ENCODE data around the gene CTNNA3.

The CTNNA3 gene

GRCh38 chr10:66809402-66809801 is 886.6 kb downstream of the CTNNA3 start:
- H3K36me3 ChIP-seq (ENCODE audit: control insufficient read depth, low read depth, low read length), result no peaks in the 10 kb centered on the region
- no peak overlapping the region for H3K27ac ChIP-seq (ENCODE audit: low read length)
- no peak overlapping the region for H3K4me3 ChIP-seq (ENCODE audit: low read length)
- H3K9ac ChIP-seq (ENCODE audit: low read length), result no peak overlapping the region
- peaks cover 5% of the 10 kb centered on the region for H3K4me1 ChIP-seq (ENCODE audit: control insufficient read depth, low read depth, low read length)
- H3K27me3 ChIP-seq (ENCODE audit: control insufficient read depth, insufficient read depth, low read length), result no peaks in the 10 kb centered on the region
- H3K9me3 ChIP-seq (ENCODE audit: control insufficient read depth, low read depth, low read length), result no peaks in the 10 kb centered on the region

GRCh38 chr10:66805612-66806011 is 890.4 kb downstream of the CTNNA3 start:
- H3K36me3 ChIP-seq (ENCODE audit: control insufficient read depth, low read depth, low read length), result no peaks in the 10 kb centered on the region
- H3K9me3 ChIP-seq (ENCODE audit: control insufficient read depth, low read depth, low read length), result no peaks in the 10 kb centered on the region
- no peak overlapping the region for H3K27ac ChIP-seq (ENCODE audit: low read length)
- peaks cover 14% of the 10 kb centered on the region for H3K4me1 ChIP-seq (ENCODE audit: control insufficient read depth, low read depth, low read length)
- no peak overlapping the region for H3K4me3 ChIP-seq (ENCODE audit: low read length)
- no peaks in the 10 kb centered on the region for H3K27me3 ChIP-seq (ENCODE audit: control insufficient read depth, insufficient read depth, low read length)
- H3K9ac ChIP-seq (ENCODE audit: low read length), result no peak overlapping the region

- Histone ChIP-seq H3K36me3 (ENCODE audit: control insufficient read depth, low read depth, low read length) (no peaks in the 10 kb centered on the region), H3K9me3 (ENCODE audit: control insufficient read depth, low read depth, low read length) (no peaks in the 10 kb centered on the region), H3K27me3 (ENCODE audit: control insufficient read depth, insufficient read depth, low read length) (no peaks in the 10 kb centered on the region), H3K4me1 (ENCODE audit: control insufficient read depth, low read depth, low read length) (peaks cover 14% of the 10 kb centered on the region), H3K27ac (ENCODE audit: low read length) (no peak overlapping the region), H3K4me3 (ENCODE audit: low read length) (no peak overlapping the region), H3K9ac (ENCODE audit: low read length) (no peak overlapping the region)
Measured at GRCh38 chr10:66804962-66805361, 891.0 kb downstream of the CTNNA3 start.

- Histone ChIP-seq H3K9ac (ENCODE audit: low read length) (no peak overlapping the region), H3K27ac (ENCODE audit: low read length) (no peak overlapping the region), H3K27me3 (ENCODE audit: control insufficient read depth, insufficient read depth, low read length) (no peaks in the 10 kb centered on the region), H3K9me3 (ENCODE audit: control insufficient read depth, low read depth, low read length) (no peaks in the 10 kb centered on the region), H3K4me3 (ENCODE audit: low read length) (no peak overlapping the region), H3K36me3 (ENCODE audit: control insufficient read depth, low read depth, low read length) (no peaks in the 10 kb centered on the region), H3K4me1 (ENCODE audit: control insufficient read depth, low read depth, low read length) (peaks cover 14% of the 10 kb centered on the region)
Measured at GRCh38 chr10:66803174-66803573, 892.8 kb downstream of the CTNNA3 start.

- Histone ChIP-seq H3K27me3 (ENCODE audit: control insufficient read depth, insufficient read depth, low read length) (no peaks in the 10 kb centered on the region), H3K27ac (ENCODE audit: low read length) (no peak overlapping the region), H3K36me3 (ENCODE audit: control insufficient read depth, low read depth, low read length) (no peaks in the 10 kb centered on the region), H3K9ac (ENCODE audit: low read length) (no peak overlapping the region), H3K4me3 (ENCODE audit: low read length) (no peak overlapping the region), H3K4me1 (ENCODE audit: control insufficient read depth, low read depth, low read length) (peaks cover 14% of the 10 kb centered on the region), H3K9me3 (ENCODE audit: control insufficient read depth, low read depth, low read length) (no peaks in the 10 kb centered on the region)
Measured at GRCh38 chr10:66799474-66799873, 896.5 kb downstream of the CTNNA3 start.

- H3K4me3 ChIP-seq (ENCODE audit: low read length), result no peak overlapping the region
- H3K36me3 ChIP-seq (ENCODE audit: control insufficient read depth, low read depth, low read length), result no peaks in the 10 kb centered on the region
- H3K27ac ChIP-seq (ENCODE audit: low read length), result no peak overlapping the region
- H3K4me1 ChIP-seq (ENCODE audit: control insufficient read depth, low read depth, low read length), result no peaks in the 10 kb centered on the region
- H3K27me3 ChIP-seq (ENCODE audit: control insufficient read depth, insufficient read depth, low read length), result no peaks in the 10 kb centered on the region
- no peaks in the 10 kb centered on the region for H3K9me3 ChIP-seq (ENCODE audit: control insufficient read depth, low read depth, low read length)
- no peak overlapping the region for H3K9ac ChIP-seq (ENCODE audit: low read length)
Measured at GRCh38 chr10:66795866-66796265, 900.1 kb downstream of the CTNNA3 start.

- Histone ChIP-seq H3K4me1 (ENCODE audit: control insufficient read depth, low read depth, low read length) (no peaks in the 10 kb centered on the region), H3K27ac (ENCODE audit: low read length) (no peak overlapping the region), H3K9ac (ENCODE audit: low read length) (no peak overlapping the region), H3K27me3 (ENCODE audit: control insufficient read depth, insufficient read depth, low read length) (no peaks in the 10 kb centered on the region), H3K4me3 (ENCODE audit: low read length) (no peak overlapping the region), H3K36me3 (ENCODE audit: control insufficient read depth, low read depth, low read length) (no peaks in the 10 kb centered on the region), H3K9me3 (ENCODE audit: control insufficient read depth, low read depth, low read length) (no peaks in the 10 kb centered on the region)
Measured at GRCh38 chr10:66792441-66792840, 903.6 kb downstream of the CTNNA3 start.

GRCh38 chr10:66788178-66788987 is 907.6 kb downstream of the CTNNA3 start:
- Histone ChIP-seq H3K36me3 (ENCODE audit: control insufficient read depth, low read depth, low read length) (no peaks in the 10 kb centered on the region), H3K9ac (ENCODE audit: low read length) (no peak overlapping the region), H3K4me1 (ENCODE audit: control insufficient read depth, low read depth, low read length) (no peaks in the 10 kb centered on the region), H3K9me3 (ENCODE audit: control insufficient read depth, low read depth, low read length) (no peaks in the 10 kb centered on the region), H3K27ac (ENCODE audit: low read length) (no peak overlapping the region), H3K4me3 (ENCODE audit: low read length) (no peak overlapping the region), H3K27me3 (ENCODE audit: control insufficient read depth, insufficient read depth, low read length) (no peaks in the 10 kb centered on the region)

GRCh38 chr10:66786709-66787108 is 909.3 kb downstream of the CTNNA3 start:
- no peaks in the 10 kb centered on the region for H3K4me1 ChIP-seq (ENCODE audit: control insufficient read depth, low read depth, low read length)
- no peaks in the 10 kb centered on the region for H3K27me3 ChIP-seq (ENCODE audit: control insufficient read depth, insufficient read depth, low read length)
- H3K27ac ChIP-seq (ENCODE audit: low read length), result no peak overlapping the region
- no peak overlapping the region for H3K9ac ChIP-seq (ENCODE audit: low read length)
- H3K9me3 ChIP-seq (ENCODE audit: control insufficient read depth, low read depth, low read length), result no peaks in the 10 kb centered on the region
- no peak overlapping the region for H3K4me3 ChIP-seq (ENCODE audit: low read length)
- no peaks in the 10 kb centered on the region for H3K36me3 ChIP-seq (ENCODE audit: control insufficient read depth, low read depth, low read length)

GRCh38 chr10:66784770-66785169 is 911.2 kb downstream of the CTNNA3 start:
- no peaks in the 10 kb centered on the region for H3K36me3 ChIP-seq (ENCODE audit: control insufficient read depth, low read depth, low read length)
- no peak overlapping the region for H3K27ac ChIP-seq (ENCODE audit: low read length)
- H3K9ac ChIP-seq (ENCODE audit: low read length), result no peak overlapping the region
- H3K9me3 ChIP-seq (ENCODE audit: control insufficient read depth, low read depth, low read length), result no peaks in the 10 kb centered on the region
- no peaks in the 10 kb centered on the region for H3K4me1 ChIP-seq (ENCODE audit: control insufficient read depth, low read depth, low read length)
- H3K4me3 ChIP-seq (ENCODE audit: low read length), result no peak overlapping the region
- no peaks in the 10 kb centered on the region for H3K27me3 ChIP-seq (ENCODE audit: control insufficient read depth, insufficient read depth, low read length)

- Histone ChIP-seq H3K27ac (ENCODE audit: low read length) (no peak overlapping the region), H3K9me3 (ENCODE audit: control insufficient read depth, low read depth, low read length) (no peaks in the 10 kb centered on the region), H3K4me1 (ENCODE audit: control insufficient read depth, low read depth, low read length) (no peaks in the 10 kb centered on the region), H3K36me3 (ENCODE audit: control insufficient read depth, low read depth, low read length) (no peaks in the 10 kb centered on the region), H3K4me3 (ENCODE audit: low read length) (no peak overlapping the region), H3K9ac (ENCODE audit: low read length) (no peak overlapping the region), H3K27me3 (ENCODE audit: control insufficient read depth, insufficient read depth, low read length) (no peaks in the 10 kb centered on the region)
Measured at GRCh38 chr10:66783316-66783715, 912.7 kb downstream of the CTNNA3 start.

GRCh38 chr10:66782776-66783175 is 913.2 kb downstream of the CTNNA3 start:
- no peak overlapping the region for H3K27ac ChIP-seq (ENCODE audit: low read length)
- H3K36me3 ChIP-seq (ENCODE audit: control insufficient read depth, low read depth, low read length), result no peaks in the 10 kb centered on the region
- H3K4me3 ChIP-seq (ENCODE audit: low read length), result no peak overlapping the region

More at GRCh38 chr10:66782776-66783175, 913.2 kb downstream of the CTNNA3 start:
- Histone ChIP-seq H3K4me1 (ENCODE audit: control insufficient read depth, low read depth, low read length) (no peaks in the 10 kb centered on the region), H3K27me3 (ENCODE audit: control insufficient read depth, insufficient read depth, low read length) (no peaks in the 10 kb centered on the region), H3K9ac (ENCODE audit: low read length) (no peak overlapping the region), H3K9me3 (ENCODE audit: control insufficient read depth, low read depth, low read length) (no peaks in the 10 kb centered on the region)
